GM08714 (cell line): Measurements from ENCODE around the gene GRAMD2B.
"Not testable (repeated sequence)": the region's sequence is repeated elsewhere in the genome, so short reads cannot be mapped to it uniquely, and the experiment has no call there.

ENCODE experiments used
- H3K4me3 ChIP-seq: fragments of 200-500 bp; sonication (Bioruptor generic); 2 replicates; pipeline ENCODE4 v1.5.1; 2014; ENCODE audit warnings: mild to moderate bottlenecking, low read length, inconsistent platforms
- ZNF274 ChIP-seq: IDR thresholded peaks from 2 replicates; pipeline ENCODE4 v1.6.1; 2012; ENCODE audit warnings: mild to moderate bottlenecking, low read depth, low read length

The GRAMD2B gene

GRCh38 chr5:126454081-126454480 is 30.9 kb downstream of the GRAMD2B start:
- TF ChIP-seq ZNF274: no peak
- H3K4me3 ChIP-seq: no peak overlapping the region

GRCh38 chr5:126454535-126454934 is 31.3 kb downstream of the GRAMD2B start:
- no peak overlapping the region for H3K4me3 ChIP-seq
- no peak for TF ChIP-seq ZNF274

DNA sequence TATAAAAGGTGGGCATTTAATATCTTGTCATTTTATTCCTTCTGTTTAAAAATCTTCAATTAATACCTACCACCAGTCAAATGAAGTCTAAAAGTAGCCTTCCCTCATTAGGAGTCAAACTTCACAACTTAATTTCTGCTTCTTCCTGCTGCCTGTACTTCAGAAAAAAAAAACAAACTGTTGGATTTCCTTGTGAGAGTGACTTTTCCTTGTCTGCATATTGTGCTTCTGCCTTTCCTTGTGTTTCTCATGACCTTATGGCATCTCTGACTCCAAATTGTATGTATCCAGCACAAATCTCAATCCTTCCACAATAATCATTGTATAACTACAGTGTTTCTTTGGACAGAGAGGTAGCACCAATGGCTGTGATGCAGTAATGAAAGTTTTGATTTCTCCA is 32.1 kb downstream of the GRAMD2B start:
- TF ChIP-seq ZNF274: no peak
- no peak overlapping the region for H3K4me3 ChIP-seq

- TF ChIP-seq ZNF274: no peak
- H3K4me3 ChIP-seq: no peak overlapping the region
Measured at GRCh38 chr5:126455728-126456127, 32.5 kb downstream of the GRAMD2B start.

GRCh38 chr5:126456217-126456820 is 33.1 kb downstream of the GRAMD2B start:
- TF ChIP-seq ZNF274: no peak
- H3K4me3 ChIP-seq: no peak overlapping the region

DNA sequence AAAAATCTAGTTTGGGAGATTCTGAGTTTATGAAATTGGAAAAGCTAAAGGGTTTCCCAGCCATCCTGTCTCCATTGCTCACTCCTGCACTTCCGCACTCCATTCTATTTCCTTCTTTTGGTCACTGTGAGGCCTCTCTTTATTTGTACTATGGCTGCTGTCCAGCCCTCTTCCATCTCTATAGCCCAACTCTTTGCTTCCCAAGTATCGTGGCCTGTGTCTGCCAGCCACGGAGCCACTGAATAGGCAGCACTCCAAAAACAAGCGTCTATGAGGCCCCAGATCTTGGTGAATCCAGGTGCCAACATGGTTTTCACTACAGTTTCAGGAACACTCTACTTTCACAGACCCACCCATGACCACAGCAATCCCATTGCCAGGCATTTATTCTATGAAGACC is 37.2 kb downstream of the GRAMD2B start:
- TF ChIP-seq ZNF274: no peak
- no peak overlapping the region for H3K4me3 ChIP-seq

- H3K4me3 ChIP-seq: no peak overlapping the region
- TF ChIP-seq ZNF274: no peak
Measured at GRCh38 chr5:126460977-126461376, 37.8 kb downstream of the GRAMD2B start.

DNA sequence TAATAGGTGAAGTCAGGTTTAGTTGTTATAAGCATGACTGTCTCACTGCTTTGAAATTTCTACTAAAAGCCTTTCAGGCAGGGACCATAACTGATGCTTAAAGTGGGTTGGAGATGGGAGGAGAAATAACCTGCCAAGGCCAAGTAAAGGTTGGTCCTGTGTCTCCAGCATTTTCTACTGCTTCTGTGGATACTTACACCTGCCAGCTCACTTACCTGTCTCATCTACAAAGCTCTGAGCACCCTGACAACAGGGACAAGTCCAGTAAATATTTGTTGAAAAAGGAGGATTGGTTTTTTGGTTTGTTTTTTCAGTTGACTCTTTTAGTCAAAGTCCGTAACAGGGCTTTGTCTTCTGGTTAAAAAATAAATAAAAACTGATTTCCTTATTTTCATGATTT is 38.6 kb downstream of the GRAMD2B start:
- TF ChIP-seq ZNF274: no peak
- peak overlapping the region; percentile 14; the same call in 1 of the 2 replicates for H3K4me3 ChIP-seq

DNA sequence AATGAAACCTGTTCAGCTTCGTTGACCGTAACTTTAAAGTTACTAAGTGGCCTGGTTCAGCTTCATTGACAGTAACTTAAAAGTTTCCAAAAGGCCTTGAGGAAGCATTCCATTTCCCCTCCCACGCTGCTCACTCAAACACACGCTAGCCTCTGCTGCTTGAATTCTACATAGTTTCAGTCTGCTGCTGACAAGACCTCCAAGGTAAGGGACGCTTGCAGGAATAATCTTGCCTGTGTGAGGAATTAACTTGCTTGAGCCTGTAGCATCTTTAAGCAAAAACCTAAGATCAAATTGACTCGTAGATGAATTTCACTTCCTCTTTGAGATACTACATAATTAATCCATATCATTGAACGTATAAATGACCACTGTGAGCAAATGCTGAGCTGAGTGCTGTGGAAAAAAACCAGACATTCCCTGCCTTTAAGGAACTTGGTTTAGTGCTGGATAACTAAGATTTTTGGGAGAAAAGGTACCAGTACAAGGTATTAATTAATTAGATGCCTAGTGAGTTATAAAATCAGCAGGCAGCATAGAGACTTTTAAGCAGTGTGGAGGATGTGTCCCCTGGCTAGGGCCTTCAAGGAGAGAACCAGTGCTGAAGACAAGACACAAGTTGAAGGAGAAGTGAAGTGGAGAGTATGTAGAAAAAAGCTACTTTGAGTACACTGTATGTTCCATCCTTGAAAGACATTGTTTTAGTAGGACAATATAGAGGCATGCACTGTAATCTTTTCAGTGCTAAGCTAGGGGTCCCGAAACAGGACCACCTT is 39.2 kb downstream of the GRAMD2B start:
- no peak for TF ChIP-seq ZNF274

DNA sequence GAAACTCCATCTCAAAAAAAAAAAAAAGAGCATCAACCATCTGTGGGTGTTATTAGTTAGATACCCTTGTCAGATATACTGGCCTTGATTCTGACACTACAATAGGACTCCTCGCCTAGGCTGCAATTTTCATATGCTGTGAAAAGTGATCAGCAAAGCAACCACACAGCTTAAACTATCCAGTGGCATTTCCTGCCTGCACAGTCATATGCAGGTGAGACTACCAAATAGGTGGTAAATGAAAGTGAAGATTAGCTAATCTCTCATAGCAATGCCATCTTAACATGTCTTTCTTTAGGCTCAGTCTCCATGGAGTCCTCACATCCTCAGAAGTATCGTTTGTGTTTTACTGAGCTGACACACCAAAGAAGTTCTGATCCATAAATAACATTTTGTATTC is 40.8 kb downstream of the GRAMD2B start:
- no peak overlapping the region for H3K4me3 ChIP-seq
- no peak for TF ChIP-seq ZNF274

More for the DNA sequence above, 39.2 kb downstream of the GRAMD2B start:
- no peak overlapping the region for H3K4me3 ChIP-seq

GRCh38 chr5:126464959-126465358 is 41.8 kb downstream of the GRAMD2B start:
- H3K4me3 ChIP-seq: no peak overlapping the region
- no peak for TF ChIP-seq ZNF274

GRCh38 chr5:126468091-126468490 is 44.9 kb downstream of the GRAMD2B start:
- no peak for TF ChIP-seq ZNF274
- H3K4me3 ChIP-seq: no peak overlapping the region

DNA sequence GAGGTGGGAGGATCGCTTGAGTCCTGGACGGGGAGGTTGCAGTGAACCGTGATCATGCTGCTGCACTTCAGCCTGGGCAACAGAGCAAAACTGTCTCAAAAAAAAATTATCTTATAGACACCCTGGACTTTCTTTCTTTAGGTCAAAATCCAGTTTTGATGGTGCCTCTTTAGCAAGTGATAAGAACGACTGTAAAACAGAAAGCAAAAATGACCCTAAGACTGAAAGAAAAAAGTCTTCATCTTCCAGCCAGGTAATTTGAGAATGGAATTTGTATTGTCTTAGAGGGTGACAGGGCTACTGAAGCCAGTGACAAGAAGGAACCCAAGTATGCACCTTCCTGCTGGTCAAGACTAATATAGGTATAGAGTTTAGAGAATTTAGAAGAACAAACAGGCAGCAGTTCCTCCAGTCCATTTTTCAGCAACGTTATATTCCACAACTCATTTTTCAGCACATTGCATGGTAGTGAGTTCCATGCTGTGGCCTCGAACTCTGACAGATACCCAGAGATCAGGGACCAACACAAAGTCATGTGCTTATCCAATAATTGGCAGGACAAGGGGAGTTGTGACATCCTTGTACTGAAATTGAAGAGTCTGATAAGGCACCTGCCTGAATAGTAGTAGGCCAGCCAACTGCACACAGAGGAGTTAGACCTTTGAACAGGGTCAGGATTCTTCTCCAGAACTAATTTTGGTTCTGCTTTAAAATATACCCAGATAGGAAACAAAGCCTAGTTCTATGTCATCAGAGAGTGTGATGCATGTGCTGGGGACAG is 46.5 kb downstream of the GRAMD2B start:
- TF ChIP-seq ZNF274: no peak
- no peak overlapping the region for H3K4me3 ChIP-seq

GRCh38 chr5:126470529-126470928 is 47.3 kb downstream of the GRAMD2B start:
- H3K4me3 ChIP-seq: not testable (repeated sequence)

DNA sequence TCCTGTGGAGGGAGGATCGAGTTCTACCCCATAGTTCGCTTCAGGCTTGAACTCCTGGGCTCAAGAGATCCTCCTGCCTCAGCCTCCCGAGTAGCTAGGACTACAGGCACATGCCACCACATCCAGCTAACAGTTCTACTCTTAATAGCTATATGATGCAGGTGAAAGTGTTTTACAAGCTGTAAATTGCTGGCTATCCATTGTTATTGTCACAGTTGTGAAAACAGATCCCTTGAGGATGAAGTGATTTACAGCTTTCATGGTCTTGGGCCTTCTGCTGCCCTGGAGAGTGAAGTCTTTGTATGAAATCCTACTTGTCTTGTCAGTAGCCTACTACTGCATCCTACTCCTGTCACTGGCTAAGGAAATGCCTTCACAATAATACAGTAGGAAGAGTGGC is 48.0 kb downstream of the GRAMD2B start:
- no peak overlapping the region for H3K4me3 ChIP-seq
- TF ChIP-seq ZNF274: no peak
